GM12878 (cell line): ENCODE measurements around the gene TNFAIP2. TPM values are rescaled to one million over a fixed set of nuclear protein-coding genes. Genes with fewer than 3 reads are reported as not detected.

Experiments
- ATAC-seq: fragments of 200-7000 bp; cut with Tn5 transposase; 3 replicates; pipeline ENCODE4 v1.9.1; 2020; ENCODE audit warnings: mild to moderate bottlenecking, moderate library complexity
- BruUV-seq: library from RNA; stranded (reverse); fragments of 400-500 nt; replicated peaks from 2 replicates; lab custom pipeline; 2021; lab: Mats Ljungman, UMichigan
- CTCF ChIA-PET: fragments of 300-600 bp; sonication (Branson Sonifier 250); formaldehyde crosslinking; extraction: SDS; loops from one replicate; lab custom pipeline; 2021; ENCODE audit warnings: inconsistent platforms; lab: Yijun Ruan, JAX
- POLR2A ChIA-PET: fragments of 350-600 bp; formaldehyde crosslinking; extraction: SDS; loops from one replicate; lab custom pipeline; 2021; ENCODE audit warnings: inconsistent platforms; lab: Charles Lee
- RAD21 ChIA-PET: fragments of 300-600 bp; sonication (Branson Sonifier 250); formaldehyde crosslinking; loops from one replicate; lab custom pipeline; 2023; ENCODE audit warnings: antibody characterized with exemption; ENCODE audit not compliant: unreplicated experiment; lab: Charles Lee
- SMC1A ChIA-PET: fragments of 300-600 bp; sonication (Branson Sonifier 250); formaldehyde crosslinking; loops from one replicate; lab custom pipeline; 2023; ENCODE audit not compliant: unreplicated experiment, uncharacterized antibody; lab: Charles Lee
- DNase-seq: peaks from one replicate; pipeline ENCODE4 v3.0.0-alpha.2; 2011; ENCODE audit warnings: low read depth, low spot score
- FAIRE-seq: peaks from 3 replicates; lab custom pipeline; 2011; peaks lifted over from hg19 to GRCh38; lab: Jason Lieb, UNC
- H2AFZ ChIP-seq: 2 replicates; pipeline ENCODE4 v1.6.0; 2011; ENCODE audit warnings: low read depth, low read length, control low read depth; ENCODE audit not compliant: control insufficient read depth
- H3K27ac ChIP-seq: 2 replicates; pipeline ENCODE4 v1.5.1; 2011; ENCODE audit warnings: control low read depth; ENCODE audit not compliant: control insufficient read depth, insufficient read depth
- H3K27me3 ChIP-seq, 2 experiments: replicated peaks in 1 of 2; 2 replicates each; pipeline versions ENCODE4 v1.6.0 to v1.6.1; 2011; ENCODE audit warnings: low read length in 1 of 2; ENCODE audit not compliant: control insufficient read depth in 2 of 2, insufficient read depth in 2 of 2
- H3K36me3 ChIP-seq, 2 experiments: 2 replicates each; pipeline ENCODE4 v1.5.1; 2011; ENCODE audit warnings: low read length in 1 of 2; ENCODE audit not compliant: control insufficient read depth in 2 of 2, insufficient read depth in 2 of 2
- H3K4me1 ChIP-seq: 2 replicates; pipeline ENCODE4 v1.6.1; 2011; ENCODE audit warnings: mild to moderate bottlenecking, low read length, moderate library complexity, mixed read lengths; ENCODE audit not compliant: control insufficient read depth, insufficient read depth
- H3K4me2 ChIP-seq: 2 replicates; pipeline ENCODE4 v1.6.0; 2011; ENCODE audit warnings: control low read depth; ENCODE audit not compliant: control insufficient read depth, insufficient read depth
- H3K4me3 ChIP-seq: fragments of 200-600 bp; sonication (generic); 2 replicates; pipeline ENCODE4 v1.5.1; 2016
- H3K79me2 ChIP-seq: 2 replicates; pipeline ENCODE4 v1.6.0; 2011; ENCODE audit warnings: low read length; ENCODE audit not compliant: control insufficient read depth, insufficient read depth
- H3K9ac ChIP-seq: 2 replicates; pipeline ENCODE4 v1.8.0; 2011; ENCODE audit warnings: low read length, control low read depth, mixed read lengths; ENCODE audit not compliant: control insufficient read depth, insufficient read depth
- H3K9me3 ChIP-seq: replicated peaks from 3 replicates; pipeline ENCODE4 v1.5.1; 2011; ENCODE audit warnings: mild to moderate bottlenecking, low read length; ENCODE audit not compliant: control insufficient read depth, insufficient read depth
- H4K20me1 ChIP-seq: 2 replicates; pipeline ENCODE4 v1.6.0; 2011; ENCODE audit not compliant: control insufficient read depth, insufficient read depth
- CEBPZ ChIP-seq: fragments of 150-350 bp; IDR thresholded peaks from 2 replicates; pipeline ENCODE4 v1.6.1; 2016; ENCODE audit warnings: low read depth, low read length
- JUND ChIP-seq: IDR thresholded peaks from 2 replicates; pipeline ENCODE4 v1.6.1; 2012; ENCODE audit warnings: low read depth, mild to moderate bottlenecking, low read length, improper control_type of control experiment, moderate library complexity
- NBN ChIP-seq: fragments of 450-650 bp; IDR thresholded peaks from 2 replicates; pipeline ENCODE4 v1.6.1; 2016
- NFYA ChIP-seq: IDR thresholded peaks from 2 replicates; pipeline ENCODE4 v1.6.1; 2011; ENCODE audit warnings: low read depth, mild to moderate bottlenecking, low read length, improper control_type of control experiment, borderline replicate concordance
- PAX5 ChIP-seq: IDR thresholded peaks from 2 replicates; pipeline ENCODE4 v1.6.1; 2011; ENCODE audit warnings: low read depth, low read length, borderline replicate concordance
- RCOR1 ChIP-seq: conservative IDR thresholded peaks from 2 replicates; pipeline ENCODE4 v1.6.1; 2012; ENCODE audit warnings: low read depth, low read length, improper control_type of control experiment
- RFX5 ChIP-seq: IDR thresholded peaks from 2 replicates; pipeline ENCODE4 v1.6.1; 2011; ENCODE audit warnings: low read depth, low read length, improper control_type of control experiment
- ZBTB33 ChIP-seq: fragments of 450-650 bp; IDR thresholded peaks from 2 replicates; pipeline ENCODE4 v1.6.1; 2017; ENCODE audit warnings: mild to moderate bottlenecking
- ZBTB40 ChIP-seq: fragments of 450-650 bp; IDR thresholded peaks from 2 replicates; pipeline ENCODE4 v1.6.1; 2016; ENCODE audit warnings: mild to moderate bottlenecking, moderate library complexity, borderline replicate concordance
- ZNF592 ChIP-seq: fragments of 450-650 bp; IDR thresholded peaks from 2 replicates; pipeline ENCODE4 v1.6.1; 2017; ENCODE audit warnings: mild to moderate bottlenecking, moderate library complexity
- WGBS: methylation state at CpG from one replicate; pipeline ENCODE4 v1.1.6; 2016; ENCODE audit warnings: low lambda C conversion rate; ENCODE audit not compliant: insufficient replicate concordance, insufficient coverage; ENCODE audit errors: missing lambda C conversion rate; 5-methylcytosine and 5-hydroxymethylcytosine counted together
- in situ Hi-C: fragments of 300-500 bp; cut with MboI; formaldehyde crosslinking; loops from 9 replicates; pipeline ENCODE4 v1.14.3; 2018; ENCODE audit warnings: mixed read lengths
- intact Hi-C: fragments of 100-400 bp; cut with micrococcal nuclease; formaldehyde crosslinking; loops from one replicate; pipeline ENCODE4 v1.14.2; 2022; ENCODE audit not compliant: unreplicated experiment
- polyA plus RNA-seq, 11 experiments: library from polyadenylated mRNA; depleted of rRNA in 4 of 11; unstranded in 6 of 11; stranded (reverse) in 5 of 11; fragments of >200 nt; fragmentation: Nextera tagmentation in 4 of 11; fragmentation: Illumina TruSeq in 1 of 11; extraction: Ambion mirVana in 4 of 11; extraction: Trizol in 1 of 11; gene quantifications; 1 replicate in 1 of 11; 2 replicates in 10 of 11; pipeline versions ENCODE4 v1.2.1 to v1.2.3, GENCODE V29; 2011 to 2016; ENCODE audit warnings: inconsistent platforms in 2 of 11, missing spikeins in 2 of 11, low read depth in 1 of 11
- total RNA-seq, 4 experiments: library from RNA; depleted of rRNA in 3 of 4; stranded (reverse); fragments of >200 nt in 3 of 4; fragmentation: Illumina TruSeq in 1 of 4; extraction: Trizol in 1 of 4; gene quantifications; 2 replicates each; pipeline versions ENCODE4 v1.2.1 to v1.2.3, GENCODE V29; 2013 to 2021

TNFAIP2 gene
- total and polyA plus RNA-seq, 10 of the 15 experiments (the other 5 are each of a cell fraction or from before 2014, with no cell fraction given) = 7.1 to 150 (median 74.5) TPM

GRCh38 chr14:103104389-103104653, 18.9 kb upstream of the TNFAIP2 start:
- Histone ChIP-seq H3K27me3 (peaks cover 5 to 11% of the 10 kb centered on the region in 2 experiments; a peak in 2 of 4 replicates), H4K20me1 (no peaks in the 10 kb centered on the region), H3K4me2 (no peak overlapping the region), H3K79me2 (no peaks in the 10 kb centered on the region), H3K27ac (no peak overlapping the region), H3K36me3 (no peaks in the 10 kb centered on the region), H3K9ac (no peak overlapping the region), H2AFZ (no peak overlapping the region), H3K4me3 (no peak overlapping the region), H3K4me1 (peaks cover 39% of the 10 kb centered on the region), H3K9me3 (no peaks in the 10 kb centered on the region)
- TF ChIP-seq NFYA (no peak), PAX5 (no peak), JUND (no peak), ZBTB33 (no peak), NBN (no peak), ZBTB40 (no peak), CEBPZ (no peak), ZNF592 (no peak), RFX5 (no peak), RCOR1 (no peak)
- ChIA-PET POLR2A (interaction anchor here (0.5 to 1.7 kb wide), 6 partner anchors 20 to 82 kb away, joined by 3 to 7 read pairs (median 4); no protein-coding TSS in a partner anchor), CTCF (interaction anchor here (0.6 to 5.0 kb wide), 34 partner anchors 8 to 409 kb away, joined by 3 to 202 read pairs (median 9); partner anchors contain the start of gene TNFAIP2), SMC1A (interaction anchor here (0.6 to 4.6 kb wide), 21 partner anchors 8 to 410 kb away, joined by 3 to 76 read pairs (median 6); no protein-coding TSS in a partner anchor), RAD21 (interaction anchor here (0.6 to 4.6 kb wide), 35 partner anchors 9 to 411 kb away, joined by 3 to 120 read pairs (median 4); partner anchors contain the start of gene EXOC3L4)
- FAIRE-seq (no peak), ATAC-seq (no peak), DNase-seq (no peak)
- WGBS = 10% methylated on average over 20 of the region's 20 CpGs
- intact Hi-C loops (no loop called here), in situ Hi-C loops (no loop called here)
- no TSS peak for BruUV-seq
